GM15510 (cell line): Measurements from ENCODE around the gene MS4A5.

Source experiments
- POLR2A ChIP-seq: IDR thresholded peaks from 3 replicates; pipeline ENCODE4 v1.6.1; 2011; ENCODE audit warnings: borderline replicate concordance; ENCODE audit not compliant: insufficient read length; ENCODE audit errors: extremely low read depth

Gene MS4A5

GRCh38 chr11:60429272-60429671, at the start of gene MS4A5:
Gene MS4A5 (plus strand): TSS chr11:60429572. CDS start chr11:60429675, 103 bp downstream.
- no peak for TF ChIP-seq POLR2A

- TF ChIP-seq POLR2A, result no peak
These were observed 40.0 kb upstream of the MS4A5 start for GRCh38 chr11:60389279-60389910.

GRCh38 chr11:60390419-60390818, 39.0 kb upstream of the MS4A5 start:
- TF ChIP-seq POLR2A, result no peak

- TF ChIP-seq POLR2A, result no peak
These were observed 37.0 kb upstream of the MS4A5 start for GRCh38 chr11:60392361-60392760.

- no peak for TF ChIP-seq POLR2A
These were observed 36.4 kb upstream of the MS4A5 start for GRCh38 chr11:60393016-60393415.

GRCh38 chr11:60394666-60395380, 34.5 kb upstream of the MS4A5 start:
- TF ChIP-seq POLR2A, result no peak

GRCh38 chr11:60396382-60396781, 33.0 kb upstream of the MS4A5 start, which contains the start of gene MS4A14:
Gene MS4A14 (plus strand): TSS chr11:60396459. CDS start chr11:60396579, 120 bp downstream.
- no peak for TF ChIP-seq POLR2A

GRCh38 chr11:60396799-60397198, 32.6 kb upstream of the MS4A5 start:
- no peak for TF ChIP-seq POLR2A

GRCh38 chr11:60420015-60420414, 9.4 kb upstream of the MS4A5 start:
- no peak for TF ChIP-seq POLR2A

GRCh38 chr11:60422609-60423008, 6.8 kb upstream of the MS4A5 start:
- no peak for TF ChIP-seq POLR2A

- TF ChIP-seq POLR2A, result no peak
These were observed 855 bp upstream of the MS4A5 start for GRCh38 chr11:60428517-60428916.

GRCh38 chr11:60431251-60431650, 1.9 kb downstream of the MS4A5 start:
- TF ChIP-seq POLR2A, result no peak

- TF ChIP-seq POLR2A, result no peak
These were observed 4.0 kb downstream of the MS4A5 start for GRCh38 chr11:60433401-60433800.

- TF ChIP-seq POLR2A, result no peak
These were observed 17.7 kb downstream of the MS4A5 start for GRCh38 chr11:60447070-60447469.

GRCh38 chr11:60447846-60448245, 18.5 kb downstream of the MS4A5 start:
- no peak for TF ChIP-seq POLR2A

- no peak for TF ChIP-seq POLR2A
These were observed 24.8 kb downstream of the MS4A5 start for GRCh38 chr11:60454212-60454611.
